ENCODE results near the gene ACTL7A.
"Not testable (repeated sequence)": the region's sequence is repeated elsewhere in the genome, so short reads cannot be mapped to it uniquely, and the experiment has no call there.

Gene ACTL7A

DNA sequence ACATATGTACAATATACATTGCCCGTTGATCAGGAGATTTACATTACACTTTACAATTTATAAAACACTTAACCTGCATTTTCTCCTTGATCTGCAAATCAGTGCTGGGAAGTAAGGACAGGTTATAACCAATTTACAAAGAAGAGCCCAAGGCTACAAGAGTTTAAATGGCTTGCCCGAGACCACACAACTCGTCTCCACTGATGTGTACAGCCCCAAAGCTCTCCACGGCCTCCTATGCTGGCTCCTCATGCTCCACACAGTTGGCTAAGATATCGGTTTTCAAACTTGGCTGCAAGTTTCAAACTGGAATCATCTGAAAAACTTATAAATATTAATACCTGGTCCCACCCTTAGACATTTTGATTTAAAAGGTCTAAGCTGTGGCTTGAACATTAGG, 16.6 kb upstream of the ACTL7A start:
- POLR2A ChIA-PET = no interaction called here

DNA sequence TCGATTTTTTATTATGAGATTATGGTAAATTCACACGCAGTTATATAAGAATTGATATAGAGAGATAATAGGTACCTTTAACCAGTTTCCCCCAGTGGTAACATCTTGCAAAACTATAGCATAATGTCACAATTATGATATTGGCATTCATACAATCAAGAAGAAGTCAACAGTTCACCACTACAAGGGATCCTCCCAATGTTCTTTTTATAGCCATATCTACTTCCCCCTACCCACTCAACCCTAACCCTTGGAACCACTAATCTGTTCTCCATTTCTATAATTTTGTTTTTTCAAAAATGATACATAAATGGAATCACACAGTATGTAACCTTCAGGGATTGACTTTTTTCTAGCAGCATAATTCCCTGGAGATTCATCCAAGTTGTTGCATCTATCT, 16.1 kb upstream of the ACTL7A start:
- no peak for DNase-seq (ENCODE audit: extremely low spot score)
- ChIA-PET POLR2A (no interaction called here), CTCF (no interaction called here)
- no peak for TF ChIP-seq CTCF (IDR thresholded peaks at IDR 0.05; ENCODE audit: control extremely low read depth, extremely low read depth, low read depth, missing control alignments)

More for the DNA sequence above, 16.6 kb upstream of the ACTL7A start:
- no peak for TF ChIP-seq CTCF (IDR thresholded peaks at IDR 0.05; ENCODE audit: control extremely low read depth, extremely low read depth, low read depth, missing control alignments)
- no peak for DNase-seq (ENCODE audit: extremely low spot score)
- CTCF ChIA-PET = interaction anchor here (1.2 kb wide), 1 partner anchor 10 kb away, joined by 3 read pairs; no protein-coding TSS in a partner anchor

GRCh38 chr9:108848296-108848695, 13.8 kb upstream of the ACTL7A start:
- CTCF ChIA-PET = interaction anchor here (1.1 kb wide), 1 partner anchor 12 kb away, joined by 4 read pairs; no protein-coding TSS in a partner anchor
- POLR2A ChIA-PET; DNase-seq (ENCODE audit: extremely low spot score): not testable (repeated sequence)

DNA sequence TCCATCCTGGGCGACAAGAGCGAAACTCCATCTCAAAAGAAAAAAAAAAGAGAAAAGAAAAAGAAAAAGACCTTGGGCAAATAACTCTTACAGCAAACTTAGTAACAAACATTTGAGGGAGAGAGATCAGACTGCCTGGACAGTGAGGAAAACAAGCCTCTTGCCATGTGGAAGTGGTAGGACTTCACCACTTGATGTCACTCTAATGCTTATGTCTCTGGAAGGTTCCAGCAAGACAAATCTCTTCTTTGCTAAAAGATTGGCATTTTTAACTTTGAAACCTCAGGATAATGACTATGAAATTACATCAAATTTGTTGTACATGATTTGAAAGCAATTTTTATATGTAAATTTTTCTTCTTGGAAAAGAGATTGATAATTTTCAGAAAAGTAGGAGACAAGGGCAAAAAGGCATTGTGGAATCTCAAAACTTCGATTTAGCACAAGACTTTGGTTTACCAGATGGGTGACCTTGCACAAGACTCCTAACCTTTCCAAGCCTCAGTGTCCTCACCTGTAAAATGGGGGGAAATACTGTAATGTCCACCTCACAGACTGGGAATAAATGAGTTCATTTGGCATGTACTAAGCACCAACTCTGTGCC, 11.7 kb upstream of the ACTL7A start:
- CTCF ChIA-PET = interaction anchor here (1.3 kb wide), 1 partner anchor 13 kb away, joined by 3 read pairs; no protein-coding TSS in a partner anchor
- peak; percentile 31 for TF ChIP-seq CTCF (IDR thresholded peaks at IDR 0.05; ENCODE audit: control extremely low read depth, extremely low read depth, low read depth, missing control alignments)
- no peak for DNase-seq (ENCODE audit: extremely low spot score)
- POLR2A ChIA-PET = no interaction called here

DNA sequence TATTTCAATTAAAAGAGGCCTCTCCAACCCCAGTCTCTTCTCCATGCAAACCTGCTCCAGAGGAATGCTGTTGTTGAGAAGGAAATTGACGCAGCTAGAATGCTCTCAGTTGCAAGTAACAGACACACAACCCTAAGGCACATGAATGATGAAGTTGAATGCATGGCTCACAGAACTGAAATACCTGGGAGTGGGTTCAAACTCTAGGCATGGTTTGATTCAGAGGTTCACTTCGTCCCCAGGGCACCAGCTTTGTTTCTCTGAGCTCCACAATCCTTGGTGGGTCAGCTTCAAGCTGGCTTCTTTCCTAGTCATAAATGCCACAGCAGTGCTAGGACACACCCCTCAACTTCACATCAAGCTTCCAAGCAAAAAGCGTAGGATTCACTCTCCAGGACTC, 10.9 kb upstream of the ACTL7A start:
- POLR2A ChIA-PET = no interaction called here
- DNase-seq (ENCODE audit: extremely low spot score) = no peak
- CTCF ChIA-PET = interaction anchor here (1.3 to 1.5 kb wide), 2 partner anchors 14 to 20 kb away, joined by 3 to 4 read pairs; no protein-coding TSS in a partner anchor
- no peak for TF ChIP-seq CTCF (IDR thresholded peaks at IDR 0.05; ENCODE audit: control extremely low read depth, extremely low read depth, low read depth, missing control alignments)

DNA sequence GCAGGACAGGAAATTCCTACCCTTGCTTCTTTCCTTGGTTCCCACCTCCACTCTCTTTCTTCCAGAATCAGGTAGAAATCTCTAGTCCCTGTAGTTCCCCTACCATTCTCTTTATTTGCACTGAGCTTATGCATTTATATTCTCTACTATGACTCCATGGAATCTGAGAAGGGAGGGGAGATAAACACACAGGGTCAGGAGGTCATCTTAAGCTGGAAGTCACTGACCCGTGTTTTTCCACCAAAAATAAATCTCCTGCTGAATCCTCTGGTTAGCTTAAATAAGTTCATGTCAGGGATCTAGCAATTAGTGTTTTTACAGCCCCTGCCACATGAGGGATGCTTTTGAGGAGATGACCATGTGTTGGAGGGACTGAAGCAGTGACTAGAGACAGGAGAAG, 10.0 kb upstream of the ACTL7A start:
- TF ChIP-seq CTCF (IDR thresholded peaks at IDR 0.05; ENCODE audit: control extremely low read depth, extremely low read depth, low read depth, missing control alignments) = no peak
- ChIA-PET POLR2A (no interaction called here), CTCF (interaction anchor here (1.5 kb wide), 1 partner anchor 21 kb away, joined by 4 read pairs; no protein-coding TSS in a partner anchor)
- DNase-seq (ENCODE audit: extremely low spot score) = no peak

GRCh38 chr9:108854094-108854493, 8.0 kb upstream of the ACTL7A start:
- POLR2A ChIA-PET = no interaction called here
- no peak for TF ChIP-seq CTCF (IDR thresholded peaks at IDR 0.05; ENCODE audit: control extremely low read depth, extremely low read depth, low read depth, missing control alignments)
- CTCF ChIA-PET = interaction anchor here (1.0 to 1.2 kb wide), 2 partner anchors 17 to 56 kb away, joined by 3 to 4 read pairs; no protein-coding TSS in a partner anchor
- no peak for DNase-seq (ENCODE audit: extremely low spot score)
